Right lobe of liver (tissue), 6 donors: ENCODE results near the gene GPR78. TPM values are rescaled to one million over a fixed set of nuclear protein-coding genes. Genes with fewer than 3 reads are reported as not detected.
A peak's percentile ranks its signal among the peaks of the same experiment; 100 is the strongest.

Experiments
- ATAC-seq, 4 donors: fragments of 200-7000 bp; cut with Tn5 transposase; one replicate each; pipeline ENCODE4 v1.9.1; 2020; ENCODE audit warnings: mild to moderate bottlenecking in 4 of 4, moderate library complexity in 4 of 4
- DNase-seq, 3 donors: peaks; one replicate each; pipeline ENCODE4 v3.0.0-alpha.2; 2020
- H3K27ac ChIP-seq, 3 donors: fragments of 200-600 bp; one replicate each; pipeline ENCODE4 v1.8.0; 2022
- H3K27me3 ChIP-seq, 2 donors: fragments of 200-600 bp; one replicate each; pipeline ENCODE4 v1.8.0; 2022
- H3K36me3 ChIP-seq, 4 donors: fragments of 200-600 bp; sonication (generic) in 1 of 4; one replicate each; pipeline versions ENCODE4 v1.5.1 to v1.8.0; 2017 to 2022; ENCODE audit warnings: control low read depth in 1 of 4
- H3K4me1 ChIP-seq, 4 donors: fragments of 200-600 bp; sonication (generic) in 1 of 4; one replicate each; pipeline versions ENCODE4 v1.5.1 to v1.8.0; 2017 to 2022; ENCODE audit warnings: control low read depth in 1 of 4
- H3K4me3 ChIP-seq, 3 donors: fragments of 200-600 bp; one replicate each; pipeline ENCODE4 v1.8.0; 2022
- H3K9me3 ChIP-seq, 4 donors: fragments of 200-600 bp; sonication (generic) in 1 of 4; one replicate each; pipeline versions ENCODE4 v1.5.1 to v1.8.0; 2017 to 2022; ENCODE audit warnings: control low read depth in 1 of 4
- CTCF ChIP-seq, 4 donors: fragments of 200-600 bp in 3 of 4; fragments of 450-650 bp in 1 of 4; IDR thresholded peaks; one replicate each; pipeline versions ENCODE4 v1.5.1 to v1.8.0; 2016 to 2022; ENCODE audit warnings: antibody characterized with exemption in 4 of 4, mild to moderate bottlenecking in 2 of 4
- POLR2A ChIP-seq: fragments of 450-650 bp; IDR thresholded peaks from one replicate; pipeline ENCODE4 v1.6.1; 2017; ENCODE audit warnings: antibody characterized with exemption, mild to moderate bottlenecking
- WGBS: methylation state at CpG from one replicate; pipeline ENCODE4 v1.1.6; 2018; ENCODE audit warnings: low coverage, low lambda C conversion rate; ENCODE audit not compliant: insufficient coverage; ENCODE audit errors: missing lambda C conversion rate; 5-methylcytosine and 5-hydroxymethylcytosine counted together
- intact Hi-C, 2 donors: fragments of 100-400 bp; cut with DNase I; formaldehyde crosslinking; loops; one replicate each; pipeline versions ENCODE4 v1.11.2 to v1.14.1; 2022
- total RNA-seq, 6 experiments: library from RNA; depleted of rRNA in 2 of 6; stranded (reverse); fragments of >200 nt in 2 of 6; fragmentation: NEBNext Ultra II Directional in 3 of 6; extraction: Animal tissue kit (Norgen Biotek cat#: 25700) in 3 of 6; gene quantifications; one replicate each; pipeline versions ENCODE4 v1.1.0 to v1.2.4, GENCODE V29; 2016 to 2023
- donor health status: DM: no; HTN: yes; CAD: no.
- donor health status: DM: no; HTN: no; CAD: no.
- donor health status: DM: no; HTN: no; CAD: no.
- donor health status: DM: no; HTN: yes; CAD: no.
- donor health status: DM: no; HTN: yes; CAD: no.

Gene GPR78
- total RNA-seq, 6 experiments from 2014 or later, result not detected

- WGBS, result 30% methylated on average over 4 of the region's 16 CpGs
- no peaks in the 10 kb centered on the region for H3K36me3 ChIP-seq
- ATAC-seq (no peak), DNase-seq (peak in 1 of 3 donors; percentile 21)
- TF ChIP-seq CTCF (IDR thresholded peaks at IDR 0.05) (no peak), POLR2A (no peak)
- intact Hi-C loops, result no loop called here
- H3K4me1 ChIP-seq, result no peaks in the 10 kb centered on the region
- no peaks in the 10 kb centered on the region for H3K9me3 ChIP-seq
- H3K27me3 ChIP-seq, result no peaks in the 10 kb centered on the region
- no peak overlapping the region for H3K27ac ChIP-seq
- H3K4me3 ChIP-seq, result no peak overlapping the region
Measured at GRCh38 chr4:8560265-8561047, 19.7 kb upstream of the GPR78 start.

GRCh38 chr4:8564595-8564994 lies 15.6 kb upstream of the GPR78 start:
- no peak overlapping the region for H3K4me3 ChIP-seq
- no peaks in the 10 kb centered on the region for H3K4me1 ChIP-seq
- DNase-seq, result no peak
- WGBS, result no CpG with 5 or more reads among the region's 1 CpG
- H3K36me3 ChIP-seq, result no peaks in the 10 kb centered on the region
- H3K9me3 ChIP-seq, result no peaks in the 10 kb centered on the region
- no peak overlapping the region for H3K27ac ChIP-seq
- ATAC-seq, result no peak
- TF ChIP-seq POLR2A, result no peak
- TF ChIP-seq CTCF (IDR thresholded peaks at IDR 0.05), result no peak
- intact Hi-C loops, result no loop called here
- no peaks in the 10 kb centered on the region for H3K27me3 ChIP-seq

GRCh38 chr4:8568068-8568668 lies 12.0 kb upstream of the GPR78 start:
- TF ChIP-seq POLR2A (no peak), CTCF (IDR thresholded peaks at IDR 0.05) (no peak)
- Histone ChIP-seq H3K27ac (no peak overlapping the region), H3K27me3 (no peaks in the 10 kb centered on the region), H3K4me3 (no peak overlapping the region), H3K36me3 (no peaks in the 10 kb centered on the region), H3K9me3 (no peaks in the 10 kb centered on the region), H3K4me1 (no peaks in the 10 kb centered on the region)
- no peak for DNase-seq
- intact Hi-C loops, result no loop called here
- 66% methylated on average over 3 of the region's 5 CpGs for WGBS
- no peak for ATAC-seq

- TF ChIP-seq POLR2A, result no peak
- TF ChIP-seq CTCF (IDR thresholded peaks at IDR 0.05), result no peak
- intact Hi-C loops, result no loop called here
Measured at GRCh38 chr4:8570201-8570600, 10.0 kb upstream of the GPR78 start.

More at GRCh38 chr4:8570201-8570600, 10.0 kb upstream of the GPR78 start:
- Histone ChIP-seq H3K9me3 (no peaks in the 10 kb centered on the region), H3K27ac (no peak overlapping the region), H3K4me1 (no peaks in the 10 kb centered on the region), H3K27me3 (no peaks in the 10 kb centered on the region), H3K4me3 (no peak overlapping the region), H3K36me3 (no peaks in the 10 kb centered on the region)
- DNase-seq (no peak), ATAC-seq (no peak)
- 70% methylated on average over 1 of the region's 1 CpG for WGBS
